GM10248 (cell line): ENCODE measurements around the gene HAS3.

Source experiments
- CTCF ChIA-PET: fragments of 300-600 bp; sonication (Branson Sonifier 250); formaldehyde crosslinking; extraction: SDS; loops from one replicate; lab custom pipeline; 2021; ENCODE audit warnings: antibody characterized with exemption; lab: Yijun Ruan, JAX
- POLR2A ChIA-PET: fragments of 350-650 bp; sonication (Branson Sonifier 250); formaldehyde crosslinking; extraction: SDS; loops from one replicate; lab custom pipeline; 2020; ENCODE audit warnings: antibody characterized with exemption; lab: Yijun Ruan, JAX
- DNase-seq: peaks from one replicate; pipeline ENCODE4 v3.0.0; 2012; ENCODE audit errors: extremely low spot score
- CTCF ChIP-seq: IDR thresholded peaks from 2 replicates; pipeline ENCODE4 v1.5.1; 2012; ENCODE audit warnings: mild to moderate bottlenecking, low read depth; ENCODE audit errors: extremely low read depth, missing control alignments, control extremely low read depth

The HAS3 gene

GRCh38 chr16:69064764-69065313 is 40.6 kb upstream of the HAS3 start:
- DNase-seq, result no peak
- POLR2A ChIA-PET, result no interaction called here
- no peak for TF ChIP-seq CTCF
- CTCF ChIA-PET, result interaction anchor here (1.2 to 1.4 kb wide), 3 partner anchors 15 to 31 kb away, joined by 3 to 4 read pairs (median 3); no protein-coding TSS in a partner anchor

GRCh38 chr16:69069504-69069903 is 35.9 kb upstream of the HAS3 start:
- CTCF ChIA-PET, result interaction anchor here (4.2 kb wide), 1 partner anchor 43 kb away, joined by 15 read pairs; no protein-coding TSS in a partner anchor
- DNase-seq, result no peak
- TF ChIP-seq CTCF, result no peak
- POLR2A ChIA-PET, result no interaction called here

- no peak for TF ChIP-seq CTCF
- POLR2A ChIA-PET, result no interaction called here
- no peak for DNase-seq
- CTCF ChIA-PET, result interaction anchor here (4.2 kb wide), 1 partner anchor 41 kb away, joined by 15 read pairs; no protein-coding TSS in a partner anchor
Measured at GRCh38 chr16:69071036-69071435, 34.4 kb upstream of the HAS3 start.

GRCh38 chr16:69072640-69072974 is 32.8 kb upstream of the HAS3 start:
- CTCF ChIA-PET, result interaction anchor here (1.1 to 4.2 kb wide), 4 partner anchors 12 to 552 kb away, joined by 4 to 15 read pairs (median 6); no protein-coding TSS in a partner anchor
- TF ChIP-seq CTCF, result no peak
- POLR2A ChIA-PET, result no interaction called here
- DNase-seq, result no peak

GRCh38 chr16:69073181-69073702 is 32.2 kb upstream of the HAS3 start:
- CTCF ChIA-PET, result interaction anchor here (1.1 to 4.2 kb wide), 3 partner anchors 12 to 51 kb away, joined by 4 to 15 read pairs (median 7); no protein-coding TSS in a partner anchor
- POLR2A ChIA-PET, result no interaction called here
- DNase-seq, result no peak
- no peak for TF ChIP-seq CTCF

- ChIA-PET POLR2A (no interaction called here), CTCF (no interaction called here)
- no peak for DNase-seq
- no peak for TF ChIP-seq CTCF
Measured at GRCh38 chr16:69077251-69077650, 28.2 kb upstream of the HAS3 start.
